ENCODE measurements around the gene CCDC71.

CCDC71 gene

DNA sequence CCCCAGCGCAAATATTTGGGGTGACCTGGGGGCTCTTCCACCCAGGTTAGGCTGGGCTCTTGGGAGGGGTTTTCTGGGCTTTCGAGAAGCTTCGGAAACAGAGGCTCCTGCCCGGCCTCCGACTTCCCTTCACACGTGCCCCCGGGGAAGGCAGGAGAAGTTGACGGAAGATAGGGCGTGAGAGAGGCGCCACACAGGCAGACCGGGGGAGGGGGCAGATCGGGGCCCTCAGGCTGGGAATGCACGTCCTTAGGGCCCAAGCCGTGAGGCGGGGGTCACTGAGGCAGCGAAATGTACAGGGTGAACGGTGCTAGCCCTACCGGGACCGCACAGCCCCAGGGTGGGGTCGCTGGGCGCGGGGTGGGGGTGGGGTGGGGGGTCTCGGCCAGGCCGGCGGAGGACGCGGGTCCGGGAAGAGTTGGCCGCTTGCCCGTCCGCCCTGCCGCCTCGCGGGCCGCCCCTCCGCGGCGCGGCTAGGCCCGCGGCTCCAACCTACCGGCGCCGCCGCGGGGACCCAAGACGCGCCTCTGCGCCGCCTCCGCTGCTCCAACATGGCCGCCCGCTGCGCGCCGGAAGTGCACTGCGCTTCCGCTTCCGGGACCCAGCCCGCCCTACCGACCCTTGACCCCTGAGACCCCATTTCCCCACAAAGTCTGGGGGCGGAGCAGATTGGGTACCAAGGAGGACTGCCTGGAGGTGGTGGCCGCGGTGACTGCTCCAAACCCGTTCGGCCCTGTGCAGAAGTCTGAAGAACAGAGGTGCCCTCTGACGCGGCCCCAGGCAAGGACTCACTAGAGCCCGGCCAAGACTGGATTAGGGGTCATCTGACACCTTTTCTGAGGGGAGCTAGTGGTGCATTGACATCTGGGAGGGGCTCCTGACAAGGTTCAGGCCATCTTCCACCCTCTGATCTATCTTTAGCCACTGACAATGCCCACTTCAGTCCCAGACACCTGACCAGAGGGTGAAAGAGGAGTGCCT, at the start of gene CCDC71 (continued):
- peak; percentile 64; the same call in 1 of the 2 replicates for TF ChIP-seq SP7 (tag by site-specific recombination; IDR thresholded peaks at IDR 0.05)
- no peak for TF ChIP-seq RBAK (tag by site-specific recombination; IDR thresholded peaks at IDR 0.05)
- peak; percentile 31; the same call in 1 of the 2 replicates for TF ChIP-seq ELK4 (IDR thresholded peaks at IDR 0.05; ENCODE audit: borderline replicate concordance, low read depth, low read length)
- no peak for TF ChIP-seq GLIS1 (tag by site-specific recombination; IDR thresholded peaks at IDR 0.05)
- TF ChIP-seq ZNF518A (tag by site-specific recombination; conservative IDR thresholded peaks at IDR 0.05; ENCODE audit: low read depth): peak; percentile 100
- peak; percentile 34; the same call in 1 of the 2 replicates for TF ChIP-seq ZNF416 (tag by site-specific recombination; IDR thresholded peaks at IDR 0.05)
- TF ChIP-seq, protein P1, sequence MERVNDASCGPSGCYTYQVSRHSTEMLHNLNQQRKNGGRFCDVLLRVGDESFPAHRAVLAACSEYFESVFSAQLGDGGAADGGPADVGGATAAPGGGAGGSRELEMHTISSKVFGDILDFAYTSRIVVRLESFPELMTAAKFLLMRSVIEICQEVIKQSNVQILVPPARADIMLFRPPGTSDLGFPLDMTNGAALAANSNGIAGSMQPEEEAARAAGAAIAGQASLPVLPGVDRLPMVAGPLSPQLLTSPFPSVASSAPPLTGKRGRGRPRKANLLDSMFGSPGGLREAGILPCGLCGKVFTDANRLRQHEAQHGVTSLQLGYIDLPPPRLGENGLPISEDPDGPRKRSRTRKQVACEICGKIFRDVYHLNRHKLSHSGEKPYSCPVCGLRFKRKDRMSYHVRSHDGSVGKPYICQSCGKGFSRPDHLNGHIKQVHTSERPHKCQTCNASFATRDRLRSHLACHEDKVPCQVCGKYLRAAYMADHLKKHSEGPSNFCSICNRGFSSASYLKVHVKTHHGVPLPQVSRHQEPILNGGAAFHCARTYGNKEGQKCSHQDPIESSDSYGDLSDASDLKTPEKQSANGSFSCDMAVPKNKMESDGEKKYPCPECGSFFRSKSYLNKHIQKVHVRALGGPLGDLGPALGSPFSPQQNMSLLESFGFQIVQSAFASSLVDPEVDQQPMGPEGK (tag by site-specific recombination; IDR thresholded peaks at IDR 0.05): peak; percentile 56
- TF ChIP-seq, protein P2, sequence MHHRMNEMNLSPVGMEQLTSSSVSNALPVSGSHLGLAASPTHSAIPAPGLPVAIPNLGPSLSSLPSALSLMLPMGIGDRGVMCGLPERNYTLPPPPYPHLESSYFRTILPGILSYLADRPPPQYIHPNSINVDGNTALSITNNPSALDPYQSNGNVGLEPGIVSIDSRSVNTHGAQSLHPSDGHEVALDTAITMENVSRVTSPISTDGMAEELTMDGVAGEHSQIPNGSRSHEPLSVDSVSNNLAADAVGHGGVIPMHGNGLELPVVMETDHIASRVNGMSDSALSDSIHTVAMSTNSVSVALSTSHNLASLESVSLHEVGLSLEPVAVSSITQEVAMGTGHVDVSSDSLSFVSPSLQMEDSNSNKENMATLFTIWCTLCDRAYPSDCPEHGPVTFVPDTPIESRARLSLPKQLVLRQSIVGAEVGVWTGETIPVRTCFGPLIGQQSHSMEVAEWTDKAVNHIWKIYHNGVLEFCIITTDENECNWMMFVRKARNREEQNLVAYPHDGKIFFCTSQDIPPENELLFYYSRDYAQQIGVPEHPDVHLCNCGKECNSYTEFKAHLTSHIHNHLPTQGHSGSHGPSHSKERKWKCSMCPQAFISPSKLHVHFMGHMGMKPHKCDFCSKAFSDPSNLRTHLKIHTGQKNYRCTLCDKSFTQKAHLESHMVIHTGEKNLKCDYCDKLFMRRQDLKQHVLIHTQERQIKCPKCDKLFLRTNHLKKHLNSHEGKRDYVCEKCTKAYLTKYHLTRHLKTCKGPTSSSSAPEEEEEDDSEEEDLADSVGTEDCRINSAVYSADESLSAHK (tag by site-specific recombination; IDR thresholded peaks at IDR 0.05): 0 out of 2 replicates have a peak, but pooled peaks have one; percentile 27
- peak; percentile 88 for TF ChIP-seq ZBTB10 (tag by site-specific recombination; IDR thresholded peaks at IDR 0.05)
- TF ChIP-seq ZBTB7A (tag by site-specific recombination; IDR thresholded peaks at IDR 0.05; ENCODE audit: low read depth): peak; percentile 61; the same call in 1 of the 2 replicates
- TF ChIP-seq ZNF324 (tag by site-specific recombination; IDR thresholded peaks at IDR 0.05): peak; percentile 79; the same call in 1 of the 2 replicates
- peak; percentile 71 for TF ChIP-seq YY1 (tag by site-specific recombination; IDR thresholded peaks at IDR 0.05)
- peak; percentile 42; the same call in 1 of the 2 replicates for TF ChIP-seq EGR2 (tag by site-specific recombination; IDR thresholded peaks at IDR 0.05; ENCODE audit: low read depth)

All from HEK293 (cell line).